Measurements from ENCODE around the gene PRKRA. TPM values are rescaled to one million over a fixed set of nuclear protein-coding genes. Genes with fewer than 3 reads are reported as not detected.

The PRKRA gene
- polyA plus RNA-seq, 1 of the 3 experiments (the other 2 are of a cell fraction), result 44.3 TPM

DNA sequence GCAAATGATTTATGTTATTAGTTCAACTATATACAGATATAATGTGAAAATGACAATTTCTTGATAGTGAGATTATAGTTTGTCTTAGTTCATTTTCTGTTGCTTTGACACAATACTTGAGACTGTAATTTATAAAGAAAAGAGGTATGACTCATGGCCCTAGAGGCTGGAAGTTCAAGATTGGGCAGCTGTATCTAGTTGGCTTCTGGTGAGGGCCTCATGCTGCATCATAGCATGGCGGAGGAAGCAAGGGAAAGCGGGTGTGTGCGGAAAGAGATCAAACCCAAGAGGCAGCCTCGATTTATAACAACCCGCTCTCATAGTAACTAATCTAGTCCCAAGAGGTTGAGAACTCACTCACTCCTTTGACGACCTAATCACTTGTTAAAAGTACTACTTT lies 40.6 kb upstream of the PRKRA start:
- peaks cover 63 to 64% of the 10 kb centered on the region in 2 experiments for H3K36me3 ChIP-seq (replicated peaks in 1 of 2; ENCODE audit: control insufficient read depth in 1 of 2, insufficient read depth in 2 of 2, low read length in 1 of 2)
- TF ChIP-seq FOXJ3 (CRISPR knock-in tag; IDR thresholded peaks at IDR 0.05) (no peak), EZH2phosphoT487 (IDR thresholded peaks at IDR 0.05; ENCODE audit: borderline replicate concordance, low read depth) (no peak), FOSL2 (IDR thresholded peaks at IDR 0.05; ENCODE audit: borderline replicate concordance, low read depth) (no peak), ZBTB33 (IDR thresholded peaks at IDR 0.05; ENCODE audit: borderline replicate concordance, low read depth) (no peak), GATA2 (CRISPR knock-in tag; IDR thresholded peaks at IDR 0.05) (no peak), EP300 (IDR thresholded peaks at IDR 0.05; ENCODE audit: borderline replicate concordance in 1 of 2, low read depth in 1 of 2, low read length in 1 of 2) (no peak), JUND (IDR thresholded peaks at IDR 0.05) (no peak), FOXM1 (IDR thresholded peaks at IDR 0.05; ENCODE audit: low read depth) (no peak), NFIC (IDR thresholded peaks at IDR 0.05; ENCODE audit: borderline replicate concordance) (no peak), SMC3 (IDR thresholded peaks at IDR 0.05; ENCODE audit: low read depth, low read length) (no peak), RAD21 (IDR thresholded peaks at IDR 0.05; ENCODE audit: low read length) (no peak), YY1 (IDR thresholded peaks at IDR 0.05; ENCODE audit: low read depth) (no peak), RXRA (IDR thresholded peaks at IDR 0.05; ENCODE audit: borderline replicate concordance, low read depth) (no peak), SIN3A (IDR thresholded peaks at IDR 0.05; ENCODE audit: borderline replicate concordance, low read depth, low read length) (no peak)
- TF ChIP-seq, protein P1, sequence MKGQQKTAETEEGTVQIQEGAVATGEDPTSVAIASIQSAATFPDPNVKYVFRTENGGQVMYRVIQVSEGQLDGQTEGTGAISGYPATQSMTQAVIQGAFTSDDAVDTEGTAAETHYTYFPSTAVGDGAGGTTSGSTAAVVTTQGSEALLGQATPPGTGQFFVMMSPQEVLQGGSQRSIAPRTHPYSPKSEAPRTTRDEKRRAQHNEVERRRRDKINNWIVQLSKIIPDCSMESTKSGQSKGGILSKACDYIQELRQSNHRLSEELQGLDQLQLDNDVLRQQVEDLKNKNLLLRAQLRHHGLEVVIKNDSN (IDR thresholded peaks at IDR 0.05; ENCODE audit: borderline replicate concordance, low read depth), result no peak
- TF ChIP-seq, protein P2, sequence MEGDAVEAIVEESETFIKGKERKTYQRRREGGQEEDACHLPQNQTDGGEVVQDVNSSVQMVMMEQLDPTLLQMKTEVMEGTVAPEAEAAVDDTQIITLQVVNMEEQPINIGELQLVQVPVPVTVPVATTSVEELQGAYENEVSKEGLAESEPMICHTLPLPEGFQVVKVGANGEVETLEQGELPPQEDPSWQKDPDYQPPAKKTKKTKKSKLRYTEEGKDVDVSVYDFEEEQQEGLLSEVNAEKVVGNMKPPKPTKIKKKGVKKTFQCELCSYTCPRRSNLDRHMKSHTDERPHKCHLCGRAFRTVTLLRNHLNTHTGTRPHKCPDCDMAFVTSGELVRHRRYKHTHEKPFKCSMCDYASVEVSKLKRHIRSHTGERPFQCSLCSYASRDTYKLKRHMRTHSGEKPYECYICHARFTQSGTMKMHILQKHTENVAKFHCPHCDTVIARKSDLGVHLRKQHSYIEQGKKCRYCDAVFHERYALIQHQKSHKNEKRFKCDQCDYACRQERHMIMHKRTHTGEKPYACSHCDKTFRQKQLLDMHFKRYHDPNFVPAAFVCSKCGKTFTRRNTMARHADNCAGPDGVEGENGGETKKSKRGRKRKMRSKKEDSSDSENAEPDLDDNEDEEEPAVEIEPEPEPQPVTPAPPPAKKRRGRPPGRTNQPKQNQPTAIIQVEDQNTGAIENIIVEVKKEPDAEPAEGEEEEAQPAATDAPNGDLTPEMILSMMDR (IDR thresholded peaks at IDR 0.05), result no peak
- TF ChIP-seq, protein P3, sequence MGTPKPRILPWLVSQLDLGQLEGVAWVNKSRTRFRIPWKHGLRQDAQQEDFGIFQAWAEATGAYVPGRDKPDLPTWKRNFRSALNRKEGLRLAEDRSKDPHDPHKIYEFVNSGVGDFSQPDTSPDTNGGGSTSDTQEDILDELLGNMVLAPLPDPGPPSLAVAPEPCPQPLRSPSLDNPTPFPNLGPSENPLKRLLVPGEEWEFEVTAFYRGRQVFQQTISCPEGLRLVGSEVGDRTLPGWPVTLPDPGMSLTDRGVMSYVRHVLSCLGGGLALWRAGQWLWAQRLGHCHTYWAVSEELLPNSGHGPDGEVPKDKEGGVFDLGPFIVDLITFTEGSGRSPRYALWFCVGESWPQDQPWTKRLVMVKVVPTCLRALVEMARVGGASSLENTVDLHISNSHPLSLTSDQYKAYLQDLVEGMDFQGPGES (IDR thresholded peaks at IDR 0.05; ENCODE audit: low read depth, low read length), result no peak
- TF ChIP-seq, protein P4, sequence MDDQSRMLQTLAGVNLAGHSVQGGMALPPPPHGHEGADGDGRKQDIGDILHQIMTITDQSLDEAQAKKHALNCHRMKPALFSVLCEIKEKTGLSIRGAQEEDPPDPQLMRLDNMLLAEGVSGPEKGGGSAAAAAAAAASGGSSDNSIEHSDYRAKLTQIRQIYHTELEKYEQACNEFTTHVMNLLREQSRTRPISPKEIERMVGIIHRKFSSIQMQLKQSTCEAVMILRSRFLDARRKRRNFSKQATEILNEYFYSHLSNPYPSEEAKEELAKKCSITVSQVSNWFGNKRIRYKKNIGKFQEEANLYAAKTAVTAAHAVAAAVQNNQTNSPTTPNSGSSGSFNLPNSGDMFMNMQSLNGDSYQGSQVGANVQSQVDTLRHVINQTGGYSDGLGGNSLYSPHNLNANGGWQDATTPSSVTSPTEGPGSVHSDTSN (IDR thresholded peaks at IDR 0.05), result no peak
- TF ChIP-seq, protein P5, sequence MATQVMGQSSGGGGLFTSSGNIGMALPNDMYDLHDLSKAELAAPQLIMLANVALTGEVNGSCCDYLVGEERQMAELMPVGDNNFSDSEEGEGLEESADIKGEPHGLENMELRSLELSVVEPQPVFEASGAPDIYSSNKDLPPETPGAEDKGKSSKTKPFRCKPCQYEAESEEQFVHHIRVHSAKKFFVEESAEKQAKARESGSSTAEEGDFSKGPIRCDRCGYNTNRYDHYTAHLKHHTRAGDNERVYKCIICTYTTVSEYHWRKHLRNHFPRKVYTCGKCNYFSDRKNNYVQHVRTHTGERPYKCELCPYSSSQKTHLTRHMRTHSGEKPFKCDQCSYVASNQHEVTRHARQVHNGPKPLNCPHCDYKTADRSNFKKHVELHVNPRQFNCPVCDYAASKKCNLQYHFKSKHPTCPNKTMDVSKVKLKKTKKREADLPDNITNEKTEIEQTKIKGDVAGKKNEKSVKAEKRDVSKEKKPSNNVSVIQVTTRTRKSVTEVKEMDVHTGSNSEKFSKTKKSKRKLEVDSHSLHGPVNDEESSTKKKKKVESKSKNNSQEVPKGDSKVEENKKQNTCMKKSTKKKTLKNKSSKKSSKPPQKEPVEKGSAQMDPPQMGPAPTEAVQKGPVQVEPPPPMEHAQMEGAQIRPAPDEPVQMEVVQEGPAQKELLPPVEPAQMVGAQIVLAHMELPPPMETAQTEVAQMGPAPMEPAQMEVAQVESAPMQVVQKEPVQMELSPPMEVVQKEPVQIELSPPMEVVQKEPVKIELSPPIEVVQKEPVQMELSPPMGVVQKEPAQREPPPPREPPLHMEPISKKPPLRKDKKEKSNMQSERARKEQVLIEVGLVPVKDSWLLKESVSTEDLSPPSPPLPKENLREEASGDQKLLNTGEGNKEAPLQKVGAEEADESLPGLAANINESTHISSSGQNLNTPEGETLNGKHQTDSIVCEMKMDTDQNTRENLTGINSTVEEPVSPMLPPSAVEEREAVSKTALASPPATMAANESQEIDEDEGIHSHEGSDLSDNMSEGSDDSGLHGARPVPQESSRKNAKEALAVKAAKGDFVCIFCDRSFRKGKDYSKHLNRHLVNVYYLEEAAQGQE (IDR thresholded peaks at IDR 0.05; ENCODE audit: low read depth, low read length), result no peak
- TF ChIP-seq, protein P6, sequence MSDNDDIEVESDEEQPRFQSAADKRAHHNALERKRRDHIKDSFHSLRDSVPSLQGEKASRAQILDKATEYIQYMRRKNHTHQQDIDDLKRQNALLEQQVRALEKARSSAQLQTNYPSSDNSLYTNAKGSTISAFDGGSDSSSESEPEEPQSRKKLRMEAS (IDR thresholded peaks at IDR 0.05; ENCODE audit: low read depth), result no peak
- peaks cover 42% of the 10 kb centered on the region; the same call in 1 of the 2 replicates for H3K79me2 ChIP-seq (ENCODE audit: insufficient read depth)
- no peak overlapping the region for H3K9ac ChIP-seq
- no peaks in the 10 kb centered on the region for H3K9me3 ChIP-seq
- 98% methylated on average over 6 of the region's 6 CpGs for WGBS (ENCODE audit: low lambda C conversion rate)
- no peaks in the 10 kb centered on the region for H3K9me2 ChIP-seq
- no peak for DNase-seq
- H3K4me1 ChIP-seq (ENCODE audit: control insufficient read depth in 1 of 2, insufficient read depth in 2 of 2, low read depth in 1 of 2, low read length in 1 of 2), result no peaks in the 10 kb centered on the region
- H2AFZ ChIP-seq (ENCODE audit: low read depth), result no peak overlapping the region
- POLR2A ChIA-PET, result no interaction called here
- no peaks in the 10 kb centered on the region for H3F3A ChIP-seq (replicated peaks; ENCODE audit: insufficient read depth)
- CTCF ChIA-PET, result interaction anchor here (1.1 kb wide), 1 partner anchor 32 kb away, joined by 3 read pairs; no protein-coding TSS in a partner anchor
- H3K27me3 ChIP-seq (ENCODE audit: insufficient read depth), result no peaks in the 10 kb centered on the region
- no peak overlapping the region for H3K27ac ChIP-seq (ENCODE audit: low read depth in 2 of 2, low read length in 1 of 2)
- no peak overlapping the region for H3K4me2 ChIP-seq
- H4K20me1 ChIP-seq (ENCODE audit: insufficient read depth), result peaks cover 3% of the 10 kb centered on the region; the same call in 1 of the 2 replicates
- H3K4me3 ChIP-seq (ENCODE audit: low read depth in 2 of 2, low read length in 1 of 2), result no peak overlapping the region

Data from SK-N-SH (cell line).